ENCODE results near the gene PRR5L.
"Not testable (repeated sequence)": the region's sequence is repeated elsewhere in the genome, so short reads cannot be mapped to it uniquely, and the experiment has no call there.

The PRR5L gene

DNA sequence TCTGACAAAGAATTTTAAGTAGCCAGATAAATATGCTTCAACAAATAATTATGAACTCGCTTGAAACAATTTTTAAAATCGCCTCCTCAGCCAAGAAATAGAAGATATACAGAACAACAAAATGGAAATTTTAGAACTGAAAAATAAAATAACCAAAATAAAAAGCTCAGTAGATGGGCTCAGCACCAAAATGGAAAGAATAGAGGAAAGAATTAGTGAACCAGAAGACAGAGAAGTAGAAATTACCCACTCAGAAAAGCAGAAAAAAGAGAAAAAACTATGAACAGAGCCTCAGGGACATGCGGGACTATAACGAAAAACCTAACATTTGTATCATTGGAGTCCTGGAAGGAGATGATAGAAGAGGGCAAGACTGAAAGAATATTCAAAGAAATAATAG, 14.2 kb upstream of the PRR5L start:
- no peak for DNase-seq

DNA sequence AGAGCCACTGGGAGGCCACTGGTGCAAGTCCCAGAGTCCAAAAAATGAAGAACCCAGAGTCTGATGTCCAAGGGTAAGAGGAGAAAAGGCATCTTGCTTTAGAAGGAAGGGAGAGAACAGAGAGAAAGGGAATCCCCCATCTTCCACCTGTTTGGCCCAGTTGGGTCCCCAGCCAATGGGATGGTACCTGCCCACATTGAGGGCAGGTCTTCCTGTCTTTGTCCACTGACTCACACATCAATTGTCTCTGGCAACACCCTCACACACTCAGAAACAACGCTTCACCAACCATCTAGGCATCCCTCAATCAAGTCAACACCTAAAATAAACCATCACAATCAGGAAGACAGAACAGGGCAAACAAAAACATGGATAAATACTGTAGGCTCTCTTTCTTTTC, 13.2 kb upstream of the PRR5L start:
- no peak for DNase-seq

- no peak for DNase-seq
These were observed 7.5 kb upstream of the PRR5L start for GRCh38 chr11:36288442-36289225.

DNA sequence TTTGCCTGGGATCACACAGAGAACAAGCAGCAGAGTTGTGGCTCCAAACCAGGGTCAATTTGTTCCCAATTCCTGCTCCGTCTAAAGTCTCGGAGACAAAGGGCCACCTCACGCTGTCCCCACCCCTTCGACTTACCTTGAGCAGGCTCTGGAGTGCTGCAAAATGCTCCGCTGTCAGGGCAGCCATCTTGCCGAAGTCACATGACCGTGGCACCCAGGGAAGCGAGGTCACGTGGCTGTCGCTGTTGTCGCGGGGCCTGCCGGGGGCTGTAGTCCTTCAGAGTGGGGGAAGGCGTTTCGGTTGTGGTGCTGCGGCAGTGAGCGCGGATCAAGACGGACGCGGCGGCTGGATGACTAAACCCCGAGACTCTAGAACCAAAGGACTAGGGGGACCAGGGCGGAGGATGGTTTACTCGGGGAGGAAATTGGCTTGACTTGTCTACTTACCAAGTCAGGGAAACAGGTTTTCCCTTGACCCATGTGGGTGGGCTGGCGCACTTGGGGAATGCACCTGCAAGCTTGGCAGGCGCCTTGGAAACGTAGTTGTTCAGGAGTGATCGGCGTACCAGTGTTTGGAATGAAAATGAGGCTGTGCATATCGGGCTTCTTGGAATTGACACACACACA, 6.7 kb upstream of the PRR5L start, which contains the start of gene COMMD9:
TSS of gene COMMD9 (minus strand) at position 199 of the 627 bp plus-strand sequence. CDS start at position 187, 12 bp downstream.
- DNase-seq: peak; percentile 92

DNA sequence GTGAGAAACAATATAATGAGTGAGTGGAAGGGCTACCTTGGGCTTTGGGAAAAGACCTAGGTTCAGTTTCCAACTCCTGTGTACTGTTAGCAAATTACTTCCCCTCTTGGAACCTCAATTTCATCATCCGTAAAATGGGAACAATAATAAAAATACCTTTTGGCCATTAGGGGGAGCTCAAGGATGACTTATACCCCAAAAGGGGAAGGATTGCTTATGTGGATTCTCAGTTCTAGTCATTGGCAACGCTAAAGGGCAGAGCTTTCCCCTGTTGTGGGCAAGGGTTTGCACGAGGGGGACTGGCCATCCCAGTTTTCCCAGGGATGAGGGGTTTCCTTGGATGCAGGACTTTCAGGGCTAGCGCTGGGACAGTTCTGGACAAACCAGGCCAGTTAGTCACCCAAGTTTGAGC, 3.8 kb upstream of the PRR5L start:
- peak; percentile 14 for DNase-seq

- no peak for DNase-seq
These were observed 926 bp downstream of the PRR5L start for GRCh38 chr11:36296884-36297543.

GRCh38 chr11:36300650-36301049, 4.6 kb downstream of the PRR5L start:
- no peak for DNase-seq

DNA sequence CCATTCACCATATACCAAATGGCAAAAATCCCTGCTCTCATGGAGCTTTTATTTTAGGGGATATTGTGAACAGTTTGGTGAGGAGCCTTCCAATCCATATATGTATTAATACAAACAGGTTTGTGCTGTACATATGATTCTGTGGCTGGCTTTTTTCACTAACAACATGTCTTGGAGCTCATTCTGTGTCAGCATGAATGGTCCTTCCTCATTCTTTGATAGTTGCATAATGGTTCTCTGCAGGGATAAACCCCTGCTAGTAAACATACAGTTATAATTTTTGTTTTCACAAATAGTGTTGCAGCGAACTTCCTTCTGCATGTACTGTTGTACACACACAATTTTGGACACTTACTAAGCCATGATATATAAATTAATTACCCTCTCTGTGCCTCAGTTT, 8.3 kb downstream of the PRR5L start:
- DNase-seq: no peak

DNA sequence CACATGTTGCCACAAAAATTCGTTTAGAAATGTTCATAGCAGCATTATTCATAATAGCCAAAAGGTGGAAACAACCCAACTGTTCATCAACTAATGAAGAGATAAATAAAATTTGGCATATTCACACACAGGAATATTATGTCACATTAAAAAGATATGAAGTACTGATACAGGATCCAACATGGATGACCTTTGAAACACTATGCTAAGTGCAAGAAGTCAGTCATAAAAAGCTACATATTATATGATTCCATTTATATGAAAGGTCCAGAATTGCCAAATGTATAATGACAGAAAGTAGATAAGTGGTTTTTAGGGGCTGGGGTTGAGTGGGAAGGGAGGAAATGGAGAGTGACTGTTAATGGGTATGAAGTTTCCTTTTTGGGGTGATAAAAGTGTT, 9.0 kb downstream of the PRR5L start:
- DNase-seq: no peak

- DNase-seq: no peak
These were observed 10.8 kb downstream of the PRR5L start for GRCh38 chr11:36306888-36307287.

DNA sequence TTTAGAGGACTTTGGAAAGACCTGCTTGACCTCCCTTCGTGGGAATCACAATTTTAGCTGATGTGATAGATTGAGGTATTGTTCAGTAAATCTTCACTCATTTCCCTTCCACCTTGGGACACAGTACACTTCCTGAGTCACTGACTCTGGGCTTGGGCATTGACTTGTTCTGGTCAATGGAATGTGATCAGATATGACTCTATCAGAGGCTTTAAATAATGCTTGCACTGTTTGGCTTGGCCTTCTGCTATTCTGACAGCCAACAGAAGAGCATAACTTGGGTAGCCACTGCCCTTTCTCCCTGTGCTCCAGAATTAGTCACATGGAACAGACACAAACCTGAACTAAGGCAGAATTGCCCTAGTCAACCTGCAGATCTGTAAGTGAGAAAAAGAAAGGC, 12.5 kb downstream of the PRR5L start:
- no peak for DNase-seq

- no peak for DNase-seq
These were observed 13.7 kb downstream of the PRR5L start for GRCh38 chr11:36309779-36310178.

GRCh38 chr11:36311926-36312595, 16.0 kb downstream of the PRR5L start:
- DNase-seq: no peak

DNA sequence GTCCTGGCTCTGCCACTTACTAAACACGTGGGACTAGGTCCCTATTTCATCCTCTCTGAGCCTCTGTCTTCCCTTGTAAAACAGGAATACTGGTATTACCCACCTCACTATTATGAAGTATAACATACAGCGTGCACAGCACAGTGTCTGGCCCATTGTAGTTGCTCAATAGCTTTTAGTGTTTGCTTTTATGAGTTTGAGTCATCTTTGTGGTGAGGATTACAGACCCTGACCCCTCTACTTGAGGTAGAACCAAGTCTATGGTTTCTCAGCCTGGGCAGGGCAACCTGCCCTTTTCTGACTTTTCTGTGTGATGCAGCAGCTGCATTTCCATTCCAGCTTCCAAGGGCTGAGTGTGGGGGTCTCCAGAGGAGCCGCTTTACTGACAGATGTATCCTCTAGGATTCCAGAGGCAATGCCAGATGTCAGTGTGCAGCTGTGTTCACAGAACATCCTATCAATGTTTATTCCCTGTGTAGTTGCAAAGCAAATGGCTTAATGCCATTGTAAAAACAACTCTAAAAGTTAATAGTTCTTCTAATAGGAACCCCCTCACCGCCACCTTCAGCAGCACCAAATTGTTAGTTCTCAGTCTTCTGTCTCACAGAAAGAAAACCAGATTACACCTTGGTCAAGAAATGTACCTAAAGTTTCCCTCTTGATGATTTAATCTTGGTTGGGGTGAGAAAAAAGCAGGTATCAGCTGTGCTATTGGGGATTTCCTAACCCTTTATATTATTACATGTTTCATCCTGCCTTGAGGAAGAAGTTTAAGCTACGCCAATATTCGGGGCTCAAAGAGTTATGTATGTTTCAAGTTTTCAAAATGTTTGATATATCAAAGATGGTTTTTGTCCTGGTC, 16.8 kb downstream of the PRR5L start:
- DNase-seq: no peak

GRCh38 chr11:36313750-36314433, 17.8 kb downstream of the PRR5L start:
- DNase-seq: no peak

DNA sequence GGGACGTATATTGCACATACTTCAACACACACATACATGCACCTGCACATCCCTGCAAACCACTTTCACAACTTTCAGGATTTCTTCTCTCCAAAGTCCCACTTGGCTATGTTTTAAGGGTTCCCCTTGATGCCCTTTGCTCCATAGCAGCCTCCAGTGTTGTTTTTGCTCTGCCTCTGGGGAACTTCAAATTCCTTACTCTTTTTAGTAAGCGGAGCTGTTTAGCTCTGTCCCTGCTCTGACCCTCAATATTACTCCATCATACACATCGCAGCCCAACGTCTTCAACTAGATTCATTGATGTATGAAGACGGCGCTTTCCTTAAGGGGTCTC, 18.3 kb downstream of the PRR5L start:
- DNase-seq: no peak

GRCh38 chr11:36316049-36316448, 20.0 kb downstream of the PRR5L start:
- no peak for DNase-seq

DNA sequence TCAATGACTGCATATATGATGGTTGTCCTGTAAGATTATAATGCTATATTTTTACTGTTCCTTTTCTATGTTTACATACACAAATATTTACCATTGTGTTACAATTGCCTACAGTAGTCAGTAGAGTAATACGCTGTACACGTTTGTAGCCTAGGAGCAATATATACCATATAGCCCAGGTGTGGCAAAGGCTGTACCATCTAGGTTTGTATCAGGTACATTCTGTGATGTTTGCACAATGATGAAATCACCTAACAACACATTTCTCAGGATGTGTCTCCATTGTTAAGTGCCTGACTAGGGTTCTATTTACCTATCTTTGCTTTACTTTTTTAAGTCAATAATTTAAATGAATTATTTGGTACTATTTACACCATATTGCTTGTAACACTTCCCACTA, 21.9 kb downstream of the PRR5L start:
- no peak for DNase-seq

DNA sequence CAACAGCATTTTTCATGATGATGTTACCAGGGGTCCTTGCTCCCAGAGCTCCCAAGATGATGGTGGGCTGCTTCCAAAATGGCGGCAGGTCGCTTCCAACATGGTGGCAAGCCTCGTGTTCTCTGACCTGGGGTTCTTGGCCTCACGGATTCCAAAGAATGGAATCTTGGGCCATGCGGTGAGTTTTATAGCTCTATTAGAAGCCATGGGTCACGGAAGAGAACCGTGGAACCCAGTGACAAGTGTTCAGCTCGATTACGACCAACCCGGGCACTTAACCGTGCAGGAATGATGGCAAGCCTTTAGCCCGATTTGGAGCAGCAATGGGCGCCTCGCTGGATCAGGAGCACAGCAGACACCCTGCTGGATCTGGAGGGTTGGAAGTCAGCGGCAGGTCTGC, 28.9 kb downstream of the PRR5L start:
- not testable (repeated sequence) for DNase-seq

DNA sequence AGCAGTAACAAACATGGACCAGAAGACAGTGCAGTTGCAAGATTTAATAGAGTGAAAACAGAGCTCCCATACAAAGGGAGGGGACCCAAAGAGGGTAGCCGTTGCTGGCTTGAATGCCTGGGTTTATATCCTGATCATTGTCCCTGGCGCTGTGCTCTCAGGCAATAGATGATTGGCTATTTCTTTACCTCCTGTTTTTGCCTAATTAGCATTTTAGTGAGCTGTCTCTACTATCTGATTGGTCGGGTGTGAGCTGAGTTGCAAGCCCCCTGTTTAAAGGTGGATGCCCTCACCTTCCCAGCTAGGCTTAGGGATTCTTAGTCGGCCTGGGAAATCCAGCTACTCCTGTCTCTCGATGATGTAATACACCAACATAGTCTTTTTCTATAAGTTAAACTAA, 29.3 kb downstream of the PRR5L start:
- DNase-seq: not testable (repeated sequence)

- no peak for DNase-seq
These were observed 30.7 kb downstream of the PRR5L start for GRCh38 chr11:36326524-36327419.
